ENCODE measurements around the gene SHISA7. TPM values are rescaled to one million over a fixed set of nuclear protein-coding genes. Genes with fewer than 3 reads are reported as not detected.

The SHISA7 gene
- total RNA-seq, 2 experiments from 2014 or later = not detected

DNA sequence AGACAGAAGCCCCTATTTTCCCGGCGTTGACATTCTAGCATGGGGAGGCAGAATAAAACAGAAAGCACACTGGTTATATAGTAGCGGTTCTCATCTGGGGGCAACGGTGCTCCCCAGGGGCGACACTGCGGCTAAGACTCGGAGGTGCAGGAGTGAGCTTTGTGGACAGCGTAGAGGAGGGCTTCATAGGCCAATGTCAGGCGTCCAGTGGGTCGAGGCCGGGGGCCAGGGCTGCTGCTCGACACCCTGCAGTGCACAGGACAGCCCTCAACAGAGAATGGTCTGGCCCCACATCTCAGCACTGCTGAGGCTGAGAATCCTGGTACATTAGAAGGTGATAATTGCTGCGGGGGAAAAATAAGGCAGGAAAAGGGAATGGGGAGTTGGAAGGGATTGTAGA lies 34.8 kb upstream of the SHISA7 start:
- POLR2A ChIA-PET = interaction anchor here (1.8 to 3.5 kb wide), 2 partner anchors 8 to 122 kb away, joined by 5 to 22 read pairs; partner anchors contain the start of genes FIZ1, NAT14 and ZNF524

DNA sequence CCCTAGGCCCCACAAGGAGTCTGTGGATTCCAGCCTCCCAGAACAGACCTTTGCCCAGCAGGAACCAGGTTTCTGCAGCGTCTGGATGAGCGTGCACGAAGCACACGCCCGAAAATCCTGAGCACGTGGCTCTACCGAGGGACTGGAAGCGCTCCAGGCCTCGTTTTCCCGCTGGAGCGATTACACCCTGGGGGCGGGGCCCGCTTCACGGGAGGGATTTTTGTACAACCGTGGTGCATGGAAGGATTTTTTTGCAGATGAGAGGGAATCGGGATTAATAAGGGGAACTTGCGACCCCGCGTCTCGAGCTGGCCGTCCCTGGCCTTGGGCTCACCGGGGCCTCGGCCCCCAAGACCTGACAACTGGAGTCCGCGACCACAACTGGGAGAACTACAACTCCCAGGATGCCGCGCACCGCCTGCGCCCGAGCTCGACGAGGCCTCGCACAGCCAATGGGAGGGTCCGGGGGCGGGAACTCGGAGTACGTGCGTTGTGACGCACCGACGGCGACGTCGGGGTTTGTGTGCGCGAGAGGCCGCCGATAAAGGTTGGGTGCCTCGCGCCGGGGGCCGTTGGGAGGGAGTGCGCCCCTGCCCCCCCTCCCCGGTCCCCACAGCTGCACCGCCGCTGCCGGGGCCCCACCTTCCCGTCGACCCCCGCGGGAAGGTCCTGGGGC lies 33.1 kb upstream of the SHISA7 start, which contains the start of gene ZNF628:
ZNF628 (plus strand) TSS at position 518 of the 676 bp plus-strand sequence. CDS start 3,294 bp downstream, outside the sequence.
- peak within 1 kb of the TSS; percentile 91 for H3K4me3 Mint-ChIP-seq
- ATAC-seq (peak; percentile 93), DNase-seq (peak; percentile 99)
- H3K4me1 Mint-ChIP-seq (ENCODE audit: low read depth) = peaks cover 28% of the 10 kb centered on the region
- ChIA-PET CTCF (interaction anchor here (0.8 to 5.6 kb wide), 7 partner anchors 9 to 184 kb away, joined by 3 to 47 read pairs (median 4); partner anchors contain the start of gene NAT14), POLR2A (interaction anchor here (0.9 to 3.5 kb wide), 7 partner anchors 10 to 221 kb away, joined by 3 to 22 read pairs (median 3); partner anchors contain the start of genes FIZ1, NAT14 and ZNF524)
- H3K9me3 Mint-ChIP-seq = no peaks in the 10 kb centered on the region
- intact Hi-C loops (cut with micrococcal nuclease) = no loop called here
- H3K36me3 Mint-ChIP-seq (ENCODE audit: low read depth) = peaks cover 2% of the 10 kb centered on the region
- H3K27ac Mint-ChIP-seq = peak within 1 kb of the TSS; percentile 92
- TF ChIP-seq, protein P1, sequence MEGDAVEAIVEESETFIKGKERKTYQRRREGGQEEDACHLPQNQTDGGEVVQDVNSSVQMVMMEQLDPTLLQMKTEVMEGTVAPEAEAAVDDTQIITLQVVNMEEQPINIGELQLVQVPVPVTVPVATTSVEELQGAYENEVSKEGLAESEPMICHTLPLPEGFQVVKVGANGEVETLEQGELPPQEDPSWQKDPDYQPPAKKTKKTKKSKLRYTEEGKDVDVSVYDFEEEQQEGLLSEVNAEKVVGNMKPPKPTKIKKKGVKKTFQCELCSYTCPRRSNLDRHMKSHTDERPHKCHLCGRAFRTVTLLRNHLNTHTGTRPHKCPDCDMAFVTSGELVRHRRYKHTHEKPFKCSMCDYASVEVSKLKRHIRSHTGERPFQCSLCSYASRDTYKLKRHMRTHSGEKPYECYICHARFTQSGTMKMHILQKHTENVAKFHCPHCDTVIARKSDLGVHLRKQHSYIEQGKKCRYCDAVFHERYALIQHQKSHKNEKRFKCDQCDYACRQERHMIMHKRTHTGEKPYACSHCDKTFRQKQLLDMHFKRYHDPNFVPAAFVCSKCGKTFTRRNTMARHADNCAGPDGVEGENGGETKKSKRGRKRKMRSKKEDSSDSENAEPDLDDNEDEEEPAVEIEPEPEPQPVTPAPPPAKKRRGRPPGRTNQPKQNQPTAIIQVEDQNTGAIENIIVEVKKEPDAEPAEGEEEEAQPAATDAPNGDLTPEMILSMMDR (IDR thresholded peaks at IDR 0.05) = no peak
- H3K27me3 Mint-ChIP-seq = no peaks in the 10 kb centered on the region

More for the DNA sequence above, 34.8 kb upstream of the SHISA7 start:
- ATAC-seq (no peak), DNase-seq (no peak)
- H3K36me3 Mint-ChIP-seq (ENCODE audit: low read depth) = peaks cover 2% of the 10 kb centered on the region
- no peaks in the 10 kb centered on the region for H3K27me3 Mint-ChIP-seq
- intact Hi-C loops (cut with micrococcal nuclease) = no loop called here
- CTCF ChIA-PET = interaction anchor here (4.2 kb wide), 1 partner anchor 11 kb away, joined by 45 read pairs; no protein-coding TSS in a partner anchor
- no peaks in the 10 kb centered on the region for H3K9me3 Mint-ChIP-seq
- no peak overlapping the region for H3K27ac Mint-ChIP-seq
- H3K4me1 Mint-ChIP-seq (ENCODE audit: low read depth) = peaks cover 28% of the 10 kb centered on the region
- H3K4me3 Mint-ChIP-seq = peak overlapping the region; percentile 91
- TF ChIP-seq, protein P1 (IDR thresholded peaks at IDR 0.05) = no peak

DNA sequence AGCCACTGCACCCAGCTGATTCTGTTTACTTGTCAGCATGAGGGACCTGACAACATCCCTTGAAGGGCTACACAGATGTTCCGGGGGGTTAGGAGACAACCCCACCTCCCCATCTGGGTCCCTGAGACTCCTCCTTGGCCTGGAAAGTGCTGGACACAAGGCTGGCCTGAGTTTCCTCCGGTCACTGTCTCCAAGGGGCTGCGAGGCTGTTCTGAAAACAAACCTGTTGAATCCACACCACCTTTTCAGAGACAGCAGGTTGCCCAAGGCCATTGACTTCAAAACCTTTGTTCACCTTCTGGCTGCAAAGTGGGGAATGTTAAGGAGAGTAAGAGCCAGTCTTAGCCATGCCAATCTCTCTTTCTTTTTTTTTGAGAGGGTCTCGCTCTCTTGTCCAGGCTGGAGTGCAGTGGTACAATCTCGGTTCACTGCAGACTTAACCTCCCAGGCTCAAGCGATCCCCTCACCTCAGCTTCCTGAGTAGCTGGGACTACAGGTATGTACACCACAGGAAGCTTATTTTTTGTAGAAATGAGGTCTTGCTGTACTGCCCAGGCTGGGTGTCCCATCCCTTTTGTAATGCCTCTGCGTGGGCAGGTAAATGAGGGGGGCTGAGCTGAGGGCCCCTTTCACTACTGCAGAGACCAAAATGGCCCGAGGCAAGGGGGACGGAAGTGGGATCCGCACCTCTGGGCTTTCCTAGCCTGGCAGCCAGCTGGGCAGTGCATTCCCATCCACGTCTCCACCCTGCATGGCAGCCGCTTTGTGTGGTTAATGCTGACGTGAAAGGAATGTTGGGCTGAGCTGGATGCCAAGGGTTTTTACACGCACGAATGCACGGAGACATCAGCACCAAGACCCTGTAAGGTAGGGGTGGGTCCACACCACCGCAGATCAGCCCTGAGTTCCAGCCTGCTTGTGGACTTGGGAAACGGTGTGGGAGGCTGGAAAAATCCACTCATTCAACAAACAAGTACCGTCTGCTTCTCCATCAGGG lies 31.5 kb upstream of the SHISA7 start:
- CTCF ChIA-PET = interaction anchor here (0.8 to 5.6 kb wide), 7 partner anchors 7 to 173 kb away, joined by 3 to 47 read pairs (median 3); no protein-coding TSS in a partner anchor
- H3K36me3 Mint-ChIP-seq (ENCODE audit: low read depth) = peaks cover 2% of the 10 kb centered on the region
- ATAC-seq = no peak
- intact Hi-C loops (cut with micrococcal nuclease) = no loop called here
- peaks cover 23% of the 10 kb centered on the region for H3K4me1 Mint-ChIP-seq (ENCODE audit: low read depth)
- no peaks in the 10 kb centered on the region for H3K9me3 Mint-ChIP-seq
- H3K4me3 Mint-ChIP-seq = peak overlapping the region; percentile 86
- H3K27ac Mint-ChIP-seq = no peak overlapping the region
- no peak for DNase-seq
- TF ChIP-seq, protein P1 (IDR thresholded peaks at IDR 0.05) = no peak
- POLR2A ChIA-PET = interaction anchor here (0.6 to 3.5 kb wide), 3 partner anchors 12 to 123 kb away, joined by 3 to 22 read pairs (median 3); partner anchors contain the start of gene NAT14
- no peaks in the 10 kb centered on the region for H3K27me3 Mint-ChIP-seq

DNA sequence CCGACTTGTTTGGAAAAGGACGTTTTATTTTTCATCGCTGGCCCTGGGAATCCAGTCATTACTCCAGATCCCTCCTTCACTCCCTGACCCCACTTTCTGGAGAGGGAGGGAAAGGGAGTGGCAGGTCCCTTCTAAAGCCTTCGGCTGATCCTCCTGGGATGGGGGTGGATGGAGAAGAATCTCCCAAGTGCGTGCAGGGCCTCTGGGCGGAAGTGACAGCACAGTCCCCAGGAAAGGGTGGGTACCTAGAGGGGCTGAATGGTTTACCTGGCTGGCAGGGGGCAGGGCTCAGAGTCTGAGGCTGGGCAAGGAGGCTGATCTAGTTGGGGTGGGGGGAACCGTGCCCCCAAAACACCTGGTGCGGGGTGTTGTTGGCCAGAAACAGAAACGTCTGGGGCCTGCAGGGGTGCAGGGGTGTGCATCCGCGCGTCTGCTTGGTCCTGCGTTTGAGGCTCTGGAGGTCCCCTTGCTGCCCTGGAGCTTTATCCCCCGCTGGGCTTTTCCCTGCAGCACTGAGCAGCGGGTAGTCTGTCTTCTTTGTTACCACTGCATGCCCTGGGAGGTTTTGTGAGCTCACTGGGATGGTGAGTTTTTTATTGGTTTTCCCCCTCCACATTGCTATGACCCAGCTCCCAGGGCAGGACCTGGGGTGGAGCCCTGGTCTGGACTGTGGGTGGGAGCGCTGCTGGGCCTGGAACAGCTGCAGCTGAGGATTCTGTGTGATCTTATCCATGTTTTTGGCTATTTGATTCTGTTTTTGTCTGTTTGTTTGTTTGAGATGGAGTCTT lies 30.3 kb upstream of the SHISA7 start:
- ChIA-PET CTCF (interaction anchor here (0.8 to 5.6 kb wide), 4 partner anchors 14 to 159 kb away, joined by 3 to 47 read pairs (median 3); no protein-coding TSS in a partner anchor), POLR2A (interaction anchor here (0.6 to 0.9 kb wide), 2 partner anchors 31 to 125 kb away, joined by 3 read pairs; no protein-coding TSS in a partner anchor)
- Mint-ChIP-seq H3K36me3 (ENCODE audit: low read depth) (peaks cover 2% of the 10 kb centered on the region), H3K27me3 (no peaks in the 10 kb centered on the region), H3K4me1 (ENCODE audit: low read depth) (peaks cover 12% of the 10 kb centered on the region), H3K27ac (no peak overlapping the region), H3K9me3 (no peaks in the 10 kb centered on the region), H3K4me3 (no peak overlapping the region)
- intact Hi-C loops (cut with micrococcal nuclease) = no loop called here
- ATAC-seq (no peak), DNase-seq (no peak)
- TF ChIP-seq, protein P1 (IDR thresholded peaks at IDR 0.05) = no peak

Data from activated CD8-positive, alpha-beta T cell treated with anti-CD3 and anti-CD28 coated beads for 36 hours (primary cell).